AG10803 (cell line): ENCODE results near the gene FBXO33.
A peak's percentile ranks its signal among the peaks of the same experiment; 100 is the strongest.

Source experiments
- DNase-seq: peaks from one replicate; pipeline ENCODE4 v3.0.0; 2010; ENCODE audit warnings: low read depth
- H3K4me3 ChIP-seq: 2 replicates; pipeline ENCODE4 v1.5.1; 2011; ENCODE audit warnings: mild to moderate bottlenecking, low read length, control low read depth
- CTCF ChIP-seq: conservative IDR thresholded peaks from 2 replicates; pipeline ENCODE4 v1.5.1; 2011; ENCODE audit warnings: mild to moderate bottlenecking, low read length, control low read depth, inconsistent platforms

Gene FBXO33

GRCh38 chr14:39456702-39457250 lies 24.5 kb upstream of the FBXO33 start:
- DNase-seq, result no peak
- H3K4me3 ChIP-seq, result no peak overlapping the region
- no peak for TF ChIP-seq CTCF

DNA sequence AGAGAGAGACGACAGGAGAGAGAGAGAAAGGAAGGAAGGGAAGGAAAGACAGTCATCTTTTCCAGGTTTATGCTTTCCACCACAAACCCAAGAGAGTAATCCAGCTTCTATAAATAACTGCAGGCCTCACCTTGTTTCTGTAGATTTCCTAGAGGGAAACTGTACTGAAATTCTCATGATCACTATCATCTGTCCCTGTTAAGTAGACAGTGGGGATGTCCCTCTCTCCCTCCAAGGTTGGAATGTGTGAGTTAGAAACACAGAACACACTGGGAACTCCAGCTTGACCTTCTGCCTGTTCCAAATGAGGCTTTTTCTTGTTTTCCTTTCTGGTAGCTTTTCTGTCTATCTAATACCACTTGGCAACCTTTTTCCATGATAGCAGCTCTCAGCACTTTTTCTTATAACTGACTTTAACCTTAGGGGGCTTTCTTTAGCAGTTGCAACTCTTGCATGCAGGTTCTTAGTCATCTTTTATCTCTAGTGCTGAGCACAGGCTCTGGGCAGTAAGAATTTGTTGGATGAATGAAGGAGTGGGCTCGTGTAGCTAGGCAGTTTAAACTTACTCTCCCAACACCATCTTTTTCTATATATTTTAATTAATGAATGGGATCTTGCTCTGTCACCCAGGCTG lies 22.8 kb upstream of the FBXO33 start:
- no peak for TF ChIP-seq CTCF
- DNase-seq, result no peak
- H3K4me3 ChIP-seq, result no peak overlapping the region

DNA sequence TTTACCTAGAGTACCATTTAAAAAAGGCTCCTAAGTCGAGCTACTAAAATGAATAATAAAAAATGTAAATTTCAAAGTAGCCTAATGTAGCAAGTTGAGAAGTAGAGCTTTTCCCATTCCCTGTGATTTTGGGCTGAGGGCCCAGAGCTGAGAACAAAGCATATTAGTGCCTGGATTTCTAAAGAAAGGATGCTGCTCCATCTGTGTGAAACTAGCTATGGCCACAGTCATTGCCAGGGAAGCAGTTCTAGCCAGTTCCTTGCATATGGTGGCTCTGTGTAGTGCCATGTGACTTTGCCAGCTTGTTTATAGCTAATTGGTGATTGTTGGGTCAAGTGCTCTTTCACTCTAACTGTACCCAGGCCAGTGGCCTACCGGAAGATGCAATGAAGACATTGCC lies 20.4 kb upstream of the FBXO33 start:
- DNase-seq, result no peak
- no peak overlapping the region for H3K4me3 ChIP-seq
- no peak for TF ChIP-seq CTCF

- TF ChIP-seq CTCF, result no peak
- DNase-seq, result no peak
- H3K4me3 ChIP-seq, result no peak overlapping the region
Measured at GRCh38 chr14:39451811-39452210, 19.6 kb upstream of the FBXO33 start.

- no peak for DNase-seq
- TF ChIP-seq CTCF, result no peak
- H3K4me3 ChIP-seq, result no peak overlapping the region
Measured at GRCh38 chr14:39447175-39447661, 15.0 kb upstream of the FBXO33 start.

GRCh38 chr14:39446131-39446744 lies 14.0 kb upstream of the FBXO33 start:
- TF ChIP-seq CTCF, result no peak
- no peak overlapping the region for H3K4me3 ChIP-seq
- no peak for DNase-seq

- no peak overlapping the region for H3K4me3 ChIP-seq
- TF ChIP-seq CTCF, result no peak
- peak; percentile 18 for DNase-seq
Measured at GRCh38 chr14:39442293-39442692, 10.1 kb upstream of the FBXO33 start.
